ENCODE measurements around the gene EPS8L3. TPM values are rescaled to one million over a fixed set of nuclear protein-coding genes. Genes with fewer than 3 reads are reported as not detected.

EPS8L3 gene
- total and polyA plus RNA-seq, 9 of the 15 experiments (the other 6 are each of a cell fraction or from before 2014, with no cell fraction given) = 0.09 to 0.42 (median 0.14) TPM; not detected in 5

- POLR2A ChIA-PET = interaction anchor here (0.6 kb wide), 1 partner anchor 314 kb away, joined by 3 read pairs; no protein-coding TSS in a partner anchor
- TF ChIP-seq ZFP30 (CRISPR knock-in tag; IDR thresholded peaks at IDR 0.05; ENCODE audit: borderline replicate concordance) (no peak), MECOM (CRISPR knock-in tag; IDR thresholded peaks at IDR 0.05) (no peak), ZNF699 (CRISPR knock-in tag; IDR thresholded peaks at IDR 0.05; ENCODE audit: insufficient replicate concordance) (no peak), CREB5 (CRISPR knock-in tag; IDR thresholded peaks at IDR 0.05) (no peak), NFE2L1 (tag; IDR thresholded peaks at IDR 0.05; ENCODE audit: borderline replicate concordance, low read depth) (no peak), MAFF (IDR thresholded peaks at IDR 0.05; ENCODE audit: low read length) (no peak), TRIM24 (IDR thresholded peaks at IDR 0.05) (no peak), ZNF121 (CRISPR knock-in tag; conservative IDR thresholded peaks at IDR 0.05) (no peak), KDM1A (IDR thresholded peaks at IDR 0.05) (no peak), ZNF354B (CRISPR knock-in tag; IDR thresholded peaks at IDR 0.05) (no peak), BRD9 (IDR thresholded peaks at IDR 0.05; ENCODE audit: low read depth, partially characterized antibody) (no peak), BHLHE40 (IDR thresholded peaks at IDR 0.05; ENCODE audit: low read length) (no peak), ZNF830 (CRISPR knock-in tag; IDR thresholded peaks at IDR 0.05) (no peak), RBM17 (IDR thresholded peaks at IDR 0.05; ENCODE audit: borderline replicate concordance, low read depth, low read length) (no peak), ATF6 (CRISPR knock-in tag; IDR thresholded peaks at IDR 0.05) (no peak), HINFP (tag; conservative IDR thresholded peaks at IDR 0.05; ENCODE audit: low read depth) (no peak), PCBP1 (IDR thresholded peaks at IDR 0.05; ENCODE audit: low read depth, low read length, poor library complexity, severe bottlenecking) (no peak), POLR2A (conservative IDR thresholded peaks at IDR 0.05) (no peak)
Observed at GRCh38 chr1:109714661-109715372, 48.9 kb downstream of the EPS8L3 start.

More at GRCh38 chr1:109714661-109715372, 48.9 kb downstream of the EPS8L3 start:
- peaks cover 14 to 15% of the 10 kb centered on the region in 2 experiments; a peak in 4 of 5 replicates for H3K4me1 ChIP-seq (replicated peaks in 1 of 2; ENCODE audit: control insufficient read depth in 2 of 2, insufficient read depth in 2 of 2, low read length in 2 of 2)
- H3K9ac ChIP-seq (ENCODE audit: insufficient read depth in 1 of 2, low read depth in 2 of 2, low read length in 2 of 2) = no peak overlapping the region
- no peaks in the 10 kb centered on the region for H3K9me1 ChIP-seq (ENCODE audit: control insufficient read depth, insufficient read depth, low read length)
- BruUV-seq (replicated peaks) = no TSS peak
- no peak overlapping the region for H3K27ac ChIP-seq (ENCODE audit: extremely low read depth, low read depth, low read length)
- H3K9me3 ChIP-seq (replicated peaks; ENCODE audit: control insufficient read depth, insufficient read depth, low read depth, low read length) = no peaks in the 10 kb centered on the region
- ATAC-seq = no peak
- intact Hi-C loops (cut with micrococcal nuclease) (loop anchor here (5.0 kb wide), 1 partner anchor 168 kb away; the partner anchor contains the start of gene GNAI3), in situ Hi-C loops (cut with MboI) (loop anchor here (5.0 kb wide), 1 partner anchor 38 kb away; no protein-coding TSS in a partner anchor)
- peaks cover 0 to 6% of the 10 kb centered on the region in 2 experiments; a peak in 2 of 5 replicates for H3K27me3 ChIP-seq (ENCODE audit: control insufficient read depth in 2 of 2, insufficient read depth in 2 of 2, low read length in 2 of 2)
- no peak overlapping the region for H3K4me3 ChIP-seq
- no peaks in the 10 kb centered on the region for H4K20me1 ChIP-seq (replicated peaks; ENCODE audit: control insufficient read depth, insufficient read depth, low read length)
- no peaks in the 10 kb centered on the region for H3K36me3 ChIP-seq (ENCODE audit: control insufficient read depth, insufficient read depth, low read length)
- no peaks in the 10 kb centered on the region for H3K79me2 ChIP-seq (ENCODE audit: control insufficient read depth, insufficient read depth, low read length)
- H2AFZ ChIP-seq (ENCODE audit: low read depth, low read length) = no peak overlapping the region
- DNase-seq (ENCODE audit: extremely low read depth in 1 of 4, low spot score in 3 of 4) = peak in 3 of 4 experiments; percentile 1 to 4 (median 3)
- H3K4me2 ChIP-seq (ENCODE audit: insufficient read depth, low read length) = no peak overlapping the region
- CTCF ChIA-PET (ENCODE audit: low intra/inter-chr PET ratio) = no interaction called here
- WGBS (ENCODE audit: insufficient coverage, low coverage, missing lambda C conversion rate) = 32% methylated on average over 12 of the region's 12 CpGs
- no peak for FAIRE-seq
